ENCODE measurements around the gene MRPL14. TPM values are rescaled to one million over a fixed set of nuclear protein-coding genes. Genes with fewer than 3 reads are reported as not detected.

Gene MRPL14
- total RNA-seq, 1 experiment from 2014 or later, result 103 TPM

DNA sequence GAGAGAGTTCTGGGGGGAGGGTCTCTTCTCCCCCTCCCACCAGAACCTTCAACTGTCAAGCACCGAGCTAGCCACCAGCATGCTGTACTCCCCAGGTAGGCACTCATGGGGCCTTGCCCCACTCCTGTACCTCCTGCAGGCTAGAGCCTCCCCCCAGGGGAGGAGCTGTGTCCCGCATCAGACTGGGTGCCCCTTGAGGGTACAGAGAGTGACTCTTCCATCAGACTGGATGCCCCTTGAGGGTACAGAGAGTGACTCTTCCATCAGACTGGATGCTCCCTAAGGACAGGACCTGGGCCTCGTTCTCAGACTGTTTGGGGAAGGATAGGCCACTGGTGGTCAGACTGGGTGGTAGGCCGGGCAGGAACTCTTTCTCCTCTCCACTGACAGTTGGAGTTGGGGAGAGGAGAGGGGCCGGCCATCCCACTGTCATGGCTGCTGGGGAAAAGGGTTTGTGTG, 31.5 kb upstream of the MRPL14 start, which contains the start of gene CAPN11:
Gene CAPN11, plus strand, starts transcription at position 51 of the 459 bp plus-strand sequence. Its CDS starts 29 bp downstream, at position 80.
- CTCF ChIA-PET, result no interaction called here
- Mint-ChIP-seq H3K27me3 (ENCODE audit: unreplicated experiment) (peaks cover 22% of the 10 kb centered on the region), H3K27ac (ENCODE audit: unreplicated experiment) (no peak within 1 kb of the TSS), H3K9me3 (ENCODE audit: low read depth, unreplicated experiment) (no peaks in the 10 kb centered on the region), H3K4me3 (ENCODE audit: low read depth, unreplicated experiment) (no peak within 1 kb of the TSS), H3K36me3 (ENCODE audit: insufficient read depth, unreplicated experiment) (peaks cover 20% of the 10 kb centered on the region), H3K4me1 (ENCODE audit: low read depth, unreplicated experiment) (no peaks in the 10 kb centered on the region)
- no peak for TF ChIP-seq CTCF (IDR thresholded peaks at IDR 0.05; ENCODE audit: unreplicated experiment)
- no TSS peak for BruUV-seq (replicated peaks)
- DNase-seq, result no peak
- intact Hi-C loops (cut with micrococcal nuclease; ENCODE audit: unreplicated experiment), result no loop called here

DNA sequence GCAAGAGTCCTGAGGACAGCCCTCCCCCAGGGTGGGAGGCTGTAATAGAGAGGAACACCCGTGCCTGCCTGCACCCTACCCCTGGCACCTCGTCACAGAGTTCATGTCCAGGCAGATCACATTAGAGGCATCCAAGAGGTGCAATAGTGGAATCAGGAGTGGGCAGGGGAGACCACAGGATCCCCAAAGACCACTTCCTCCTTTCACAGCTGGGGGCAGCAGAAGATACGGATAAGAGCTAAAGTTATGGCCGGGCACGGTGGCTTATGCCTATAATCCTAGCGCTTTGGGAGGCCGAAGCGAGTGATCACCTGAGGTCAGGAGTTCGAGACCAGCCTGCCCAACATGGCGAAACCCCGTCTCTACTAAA, 29.9 kb upstream of the MRPL14 start:
- DNase-seq, result no peak
- peaks cover 5% of the 10 kb centered on the region for H3K27me3 Mint-ChIP-seq (ENCODE audit: unreplicated experiment)
- no peak overlapping the region for H3K27ac Mint-ChIP-seq (ENCODE audit: unreplicated experiment)
- no peak for TF ChIP-seq CTCF (IDR thresholded peaks at IDR 0.05; ENCODE audit: unreplicated experiment)
- H3K36me3 Mint-ChIP-seq (ENCODE audit: insufficient read depth, unreplicated experiment), result peaks cover 20% of the 10 kb centered on the region
- no peak overlapping the region for H3K4me3 Mint-ChIP-seq (ENCODE audit: low read depth, unreplicated experiment)
- H3K4me1 Mint-ChIP-seq (ENCODE audit: low read depth, unreplicated experiment), result no peaks in the 10 kb centered on the region
- no peaks in the 10 kb centered on the region for H3K9me3 Mint-ChIP-seq (ENCODE audit: low read depth, unreplicated experiment)
- CTCF ChIA-PET, result interaction anchor here (0.7 to 1.2 kb wide), 2 partner anchors 61 to 1681 kb away, joined by 3 to 6 read pairs; no protein-coding TSS in a partner anchor
- intact Hi-C loops (cut with micrococcal nuclease; ENCODE audit: unreplicated experiment), result no loop called here
- no TSS peak for BruUV-seq (replicated peaks)

DNA sequence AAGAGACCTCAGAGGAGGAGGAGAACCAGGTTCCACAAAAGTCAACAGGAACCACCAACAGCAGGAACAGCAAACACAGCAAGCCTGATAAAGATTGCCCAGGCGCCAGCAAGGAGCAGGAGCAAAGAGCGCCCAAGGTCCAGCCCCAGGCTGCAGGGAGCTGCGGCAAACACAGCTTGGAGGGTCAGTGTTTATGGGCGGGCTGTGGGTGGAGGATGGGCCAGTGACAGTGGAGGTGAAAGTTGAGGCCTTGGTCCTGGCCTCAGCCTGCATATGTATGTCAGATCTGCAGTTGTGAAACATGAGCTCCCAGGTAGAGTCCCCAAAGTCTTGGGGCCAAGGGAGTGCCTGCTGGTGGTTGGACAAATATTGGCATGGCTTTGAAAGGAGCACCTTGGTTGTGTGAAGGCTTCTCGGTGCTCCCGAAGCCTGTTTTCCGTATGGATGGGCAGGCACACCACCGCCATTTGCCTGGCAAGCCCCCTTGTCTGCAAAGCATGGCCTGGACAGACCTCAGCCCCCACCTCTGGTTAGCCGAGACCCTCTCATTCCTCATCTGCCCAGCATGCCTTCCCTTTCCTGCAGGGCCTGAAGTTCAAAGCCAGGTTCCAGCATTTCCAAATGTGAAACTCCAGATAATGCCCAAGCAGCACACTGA, 29.4 kb upstream of the MRPL14 start:
- BruUV-seq (replicated peaks), result no TSS peak
- no peaks in the 10 kb centered on the region for H3K9me3 Mint-ChIP-seq (ENCODE audit: low read depth, unreplicated experiment)
- H3K36me3 Mint-ChIP-seq (ENCODE audit: insufficient read depth, unreplicated experiment), result peaks cover 20% of the 10 kb centered on the region
- DNase-seq, result no peak
- H3K4me1 Mint-ChIP-seq (ENCODE audit: low read depth, unreplicated experiment), result peaks cover 2% of the 10 kb centered on the region
- H3K27me3 Mint-ChIP-seq (ENCODE audit: unreplicated experiment), result no peaks in the 10 kb centered on the region
- no peak overlapping the region for H3K27ac Mint-ChIP-seq (ENCODE audit: unreplicated experiment)
- CTCF ChIA-PET, result interaction anchor here (0.7 to 1.2 kb wide), 2 partner anchors 60 to 1682 kb away, joined by 3 to 6 read pairs; no protein-coding TSS in a partner anchor
- intact Hi-C loops (cut with micrococcal nuclease; ENCODE audit: unreplicated experiment), result no loop called here
- no peak for TF ChIP-seq CTCF (IDR thresholded peaks at IDR 0.05; ENCODE audit: unreplicated experiment)
- H3K4me3 Mint-ChIP-seq (ENCODE audit: low read depth, unreplicated experiment), result no peak overlapping the region

DNA sequence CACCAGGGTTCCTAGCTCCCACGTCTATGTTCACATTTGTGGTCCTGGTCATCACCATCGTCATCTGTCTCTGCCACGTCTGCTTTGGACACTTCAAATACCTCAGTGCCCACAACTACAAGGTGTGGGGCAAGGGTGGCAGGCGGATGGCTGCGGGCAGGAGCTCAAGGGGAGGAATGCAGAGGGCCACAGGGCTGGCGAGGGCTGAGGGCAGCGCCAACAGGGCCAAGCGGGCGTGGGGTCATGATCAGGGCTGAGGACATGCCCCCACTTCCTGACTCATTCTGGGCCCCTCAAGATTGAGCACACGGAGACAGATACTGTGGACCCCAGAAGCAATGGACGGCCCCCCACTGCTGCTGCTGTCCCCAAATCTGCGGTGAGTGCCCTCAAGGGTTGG, 26.8 kb upstream of the MRPL14 start:
- H3K9me3 Mint-ChIP-seq (ENCODE audit: low read depth, unreplicated experiment), result no peaks in the 10 kb centered on the region
- peaks cover 6% of the 10 kb centered on the region for H3K4me1 Mint-ChIP-seq (ENCODE audit: low read depth, unreplicated experiment)
- H3K36me3 Mint-ChIP-seq (ENCODE audit: insufficient read depth, unreplicated experiment), result peaks cover 23% of the 10 kb centered on the region
- DNase-seq, result no peak
- no peak overlapping the region for H3K27ac Mint-ChIP-seq (ENCODE audit: unreplicated experiment)
- no TSS peak for BruUV-seq (replicated peaks)
- no peak for TF ChIP-seq CTCF (IDR thresholded peaks at IDR 0.05; ENCODE audit: unreplicated experiment)
- intact Hi-C loops (cut with micrococcal nuclease; ENCODE audit: unreplicated experiment), result no loop called here
- CTCF ChIA-PET, result interaction anchor here (0.5 kb wide), 1 partner anchor 113 kb away, joined by 4 read pairs; no protein-coding TSS in a partner anchor
- H3K27me3 Mint-ChIP-seq (ENCODE audit: unreplicated experiment), result no peaks in the 10 kb centered on the region
- no peak overlapping the region for H3K4me3 Mint-ChIP-seq (ENCODE audit: low read depth, unreplicated experiment)

Measured in Calu3 (cell line).